T-helper 1 cell (primary cell): Measurements from ENCODE around the gene LPP.
A peak's percentile ranks its signal among the peaks of the same experiment; 100 is the strongest.

Experiments used
- DNase-seq, 5 donors: peaks; one replicate each; pipeline ENCODE4 v3.0.0-alpha.2; 2012 to 2020

Gene LPP

DNA sequence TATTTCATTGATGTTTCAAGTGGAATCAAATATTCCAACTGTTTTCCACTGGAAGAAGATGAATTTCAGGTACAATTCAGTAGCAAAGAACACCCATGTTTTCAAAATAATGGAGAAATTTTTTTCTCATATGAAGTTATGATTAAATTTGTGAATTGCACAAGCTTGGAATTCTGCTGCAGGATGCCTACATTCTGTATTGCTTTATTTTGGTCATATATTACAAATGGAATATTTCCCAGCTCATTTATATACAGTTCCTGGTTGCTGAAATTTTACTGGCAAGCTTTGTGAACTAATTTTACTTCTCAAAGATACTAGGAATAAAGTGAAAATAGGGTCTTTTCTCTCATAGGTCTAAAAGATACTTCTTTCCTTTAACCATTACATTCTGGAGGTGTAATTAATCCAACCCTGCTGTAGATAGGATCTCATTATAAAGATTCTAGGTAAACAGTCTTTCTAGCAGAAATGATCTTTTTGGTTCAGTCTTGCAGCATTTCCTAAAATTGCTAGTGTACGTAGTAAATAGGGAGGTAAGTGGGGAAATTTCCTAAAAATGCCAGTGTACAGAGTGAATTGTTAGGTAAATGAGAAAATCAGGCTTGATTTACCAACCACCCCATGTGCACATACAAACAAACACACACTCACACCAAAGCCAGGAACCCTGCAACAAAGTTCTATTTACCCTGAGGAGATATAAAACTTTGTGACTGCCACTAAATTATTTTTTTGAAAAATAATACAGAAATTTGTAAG, 624.3 kb downstream of the LPP start:
- no peak for DNase-seq

DNA sequence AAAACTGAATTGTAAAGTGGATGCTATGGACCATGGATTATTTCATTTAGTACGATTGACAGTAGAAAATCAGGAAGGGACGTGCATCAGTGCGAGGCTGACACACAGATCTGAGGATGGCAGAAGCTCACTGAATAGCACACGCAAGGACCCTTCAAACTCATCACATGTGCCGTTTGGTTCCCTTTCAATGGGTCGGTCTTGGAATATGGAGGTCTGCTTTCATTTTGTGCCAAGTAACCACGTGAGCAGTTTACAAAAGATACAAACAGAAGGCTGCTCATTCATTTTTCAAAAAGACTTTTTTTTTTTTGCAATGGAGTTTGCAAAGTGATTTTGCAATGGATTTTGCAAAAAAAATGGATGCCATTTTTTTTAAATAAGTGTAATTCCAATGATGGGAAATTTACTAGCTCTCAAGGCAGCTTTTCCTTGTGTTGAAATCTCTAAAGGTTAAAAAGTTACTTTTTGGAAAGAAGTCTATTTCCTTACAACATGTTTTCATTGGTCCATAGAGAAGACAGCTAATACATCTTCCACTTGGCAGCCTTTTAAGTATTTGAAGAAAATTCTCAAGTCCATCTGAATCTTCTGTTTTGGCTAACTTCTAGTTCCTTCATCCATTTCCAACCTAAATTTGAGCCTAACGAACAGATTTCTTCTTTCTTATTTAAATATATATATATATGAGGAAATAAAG, 625.5 kb downstream of the LPP start:
- DNase-seq = no peak

DNA sequence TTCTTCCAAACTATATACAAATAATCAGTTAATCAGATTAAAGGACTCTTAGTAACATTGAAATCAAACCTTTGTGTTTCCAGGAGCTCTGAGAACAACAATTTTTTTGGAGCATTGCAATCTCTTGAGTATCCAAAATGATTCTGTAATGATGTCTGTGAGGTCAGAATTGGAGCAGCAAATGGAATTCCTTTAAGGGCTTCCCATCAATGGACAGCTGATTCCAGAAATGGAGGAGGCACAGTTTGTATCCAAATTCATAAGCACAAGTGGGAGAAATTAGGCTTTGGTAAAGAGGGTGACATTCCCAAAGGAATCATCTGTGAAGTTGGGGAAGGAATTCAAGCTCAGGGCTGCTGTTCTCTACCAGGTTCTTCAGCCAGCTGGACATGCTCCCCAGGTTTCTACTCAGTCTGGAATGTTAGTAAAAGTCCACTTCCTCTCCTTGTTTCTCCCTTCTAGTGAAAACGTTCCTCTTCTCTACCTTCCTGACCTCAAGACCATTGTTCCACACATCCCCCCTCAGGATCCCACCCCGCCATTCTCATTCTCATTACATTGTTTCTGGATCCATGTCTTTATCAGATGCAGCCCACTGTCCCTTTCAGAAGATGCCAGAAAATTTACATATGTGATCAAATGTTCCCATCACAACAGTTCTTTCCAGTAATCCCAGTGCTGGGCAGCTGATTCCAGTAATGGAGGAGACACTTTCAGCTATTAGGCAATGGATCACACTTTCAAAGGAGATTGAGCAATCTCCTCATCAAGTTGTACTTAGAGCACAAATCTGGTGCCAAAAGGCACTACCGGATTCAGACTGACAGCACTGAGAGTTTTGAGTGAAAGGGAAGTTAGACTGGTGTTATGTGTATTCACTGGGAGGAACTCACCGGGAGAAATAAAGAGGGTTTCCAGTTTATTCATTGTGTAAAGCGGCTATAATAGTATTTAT, 626.5 kb downstream of the LPP start:
- no peak for DNase-seq

DNA sequence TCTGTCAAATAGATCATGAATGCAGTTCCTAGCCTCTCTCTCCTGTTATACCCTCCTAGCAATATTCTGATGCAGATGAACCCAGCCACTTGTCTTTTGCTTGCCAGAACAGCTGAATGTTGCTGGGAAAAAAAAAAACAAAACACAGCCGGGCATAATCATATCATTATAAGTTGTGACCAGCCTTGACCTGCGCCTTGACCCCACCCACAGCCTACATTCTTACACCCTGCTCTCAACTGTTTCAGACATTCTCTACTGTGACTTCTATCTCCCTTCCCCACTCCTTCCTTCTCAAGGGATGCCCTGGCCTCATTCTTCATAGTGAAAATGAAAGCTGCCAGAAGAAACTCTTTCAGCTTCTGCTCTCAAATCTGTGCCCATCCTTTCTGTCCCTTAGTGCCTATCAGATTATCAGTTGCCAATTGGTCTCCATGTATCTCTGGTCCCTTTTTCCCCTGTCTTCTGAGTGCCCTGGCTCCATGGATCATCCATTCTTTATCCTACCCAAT, 628.7 kb downstream of the LPP start:
- DNase-seq = no peak

DNA sequence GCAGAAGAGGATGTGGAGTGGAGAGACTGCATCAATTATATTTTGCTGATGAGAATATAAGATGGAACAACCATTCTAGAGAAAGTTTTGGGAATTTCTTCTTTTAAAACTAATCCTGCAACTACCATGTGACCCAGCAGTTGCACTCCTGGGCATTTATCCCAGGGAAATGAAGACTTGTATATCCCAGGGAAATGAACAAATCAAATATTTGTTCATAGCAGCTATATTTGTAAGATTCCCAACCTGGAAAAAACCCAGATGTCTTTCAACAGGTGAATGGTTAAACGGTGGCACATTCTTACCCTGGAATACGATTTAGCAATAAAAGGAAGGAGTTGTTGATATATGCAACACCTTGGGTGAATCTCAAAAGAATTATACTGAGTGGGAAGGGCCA, 632.5 kb downstream of the LPP start:
- DNase-seq = no peak

GRCh38 chr3:188788621-188789081, 634.7 kb downstream of the LPP start:
- peak in 3 of 5 donors; percentile 3 to 86 (median 3) for DNase-seq

DNA sequence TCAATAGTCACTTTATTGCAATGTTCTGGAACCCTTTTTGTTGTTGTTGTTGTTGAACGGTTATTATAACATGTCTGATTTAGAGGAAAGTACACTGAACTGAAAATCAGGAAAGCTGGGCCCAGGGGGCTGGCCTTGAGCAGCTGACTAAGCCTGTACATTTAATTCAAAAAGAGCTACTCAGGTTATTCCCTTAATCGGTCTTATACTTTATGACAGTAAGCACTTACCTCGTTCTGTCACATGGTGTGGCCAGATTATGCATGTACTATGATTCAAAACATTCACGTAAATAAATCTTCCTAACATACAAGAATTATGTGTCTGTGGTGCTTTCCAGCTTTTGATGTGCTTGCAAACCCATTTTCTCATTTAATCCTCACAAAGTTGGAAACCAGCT, 635.3 kb downstream of the LPP start:
- no peak for DNase-seq

GRCh38 chr3:188791311-188791710, 637.4 kb downstream of the LPP start:
- DNase-seq = no peak

DNA sequence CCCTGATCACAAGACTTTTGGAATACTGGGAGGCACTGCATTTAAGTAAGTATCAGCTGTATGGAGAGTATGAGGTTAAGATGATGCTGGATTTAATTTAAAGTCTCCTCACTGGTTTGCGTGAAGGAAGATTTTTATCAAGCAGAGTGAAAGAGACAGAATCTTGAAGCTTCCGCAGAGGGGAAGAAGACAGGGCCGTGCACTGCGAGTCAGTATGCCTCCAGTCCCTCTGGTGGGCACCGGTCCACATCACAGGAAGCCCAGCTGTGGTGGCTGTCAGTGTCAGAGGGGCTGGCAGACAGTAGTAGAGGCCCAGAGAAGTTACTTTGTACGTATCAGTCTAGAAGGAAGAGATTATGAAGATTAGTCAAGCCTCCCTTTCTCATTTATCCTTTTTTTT, 638.8 kb downstream of the LPP start:
- no peak for DNase-seq

GRCh38 chr3:188796122-188796631, 642.2 kb downstream of the LPP start:
- DNase-seq = no peak

- DNase-seq = no peak
Observed at GRCh38 chr3:188797045-188797444, 643.1 kb downstream of the LPP start.

DNA sequence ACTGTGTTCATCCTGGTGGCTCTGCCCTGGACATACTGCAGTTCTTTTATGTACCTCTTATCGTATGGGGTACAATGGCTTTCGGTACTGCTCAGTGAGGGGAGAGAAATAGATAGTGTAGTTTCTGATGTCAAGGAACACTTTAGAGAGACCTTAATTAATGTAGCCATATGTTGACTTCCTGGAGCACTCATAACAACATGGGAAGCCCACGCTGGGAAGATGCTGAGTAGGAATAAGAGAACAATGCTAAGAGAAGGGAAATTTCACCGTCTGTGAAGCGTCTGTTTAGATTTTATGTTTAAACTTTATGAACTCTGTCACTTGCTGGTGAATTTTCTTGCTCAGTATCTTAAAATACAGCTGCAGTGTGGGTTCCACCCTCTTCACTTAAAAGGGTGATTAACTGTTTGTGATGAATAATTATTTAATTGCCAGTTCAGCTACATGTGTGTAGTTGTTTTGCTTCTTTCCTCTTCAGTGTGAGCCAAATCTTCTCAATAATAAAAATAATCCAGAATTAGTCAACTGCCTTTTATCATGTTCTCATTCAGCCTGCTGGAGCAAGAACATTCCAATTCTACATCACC, 644.7 kb downstream of the LPP start:
- DNase-seq = no peak

DNA sequence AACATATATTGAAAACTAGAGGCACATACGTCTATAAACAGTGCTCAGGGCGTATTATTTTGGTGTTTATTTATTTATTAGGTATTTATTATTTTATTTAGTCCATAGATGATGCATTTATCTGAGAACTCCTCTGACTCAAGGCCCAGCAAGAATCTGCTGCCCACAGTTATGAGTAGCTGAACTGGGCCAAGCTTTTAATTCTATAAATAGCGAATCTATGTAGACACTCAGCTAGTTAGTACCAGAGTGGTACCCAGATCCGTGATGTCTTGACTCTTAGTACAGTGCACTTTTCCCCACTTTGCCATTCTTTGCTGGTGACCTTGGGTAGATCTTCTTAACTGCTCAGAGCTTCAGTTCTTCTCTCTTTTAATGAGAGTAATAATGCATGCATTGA, 647.4 kb downstream of the LPP start:
- DNase-seq = no peak

- no peak for DNase-seq
Observed at GRCh38 chr3:188802645-188803044, 648.7 kb downstream of the LPP start.

DNA sequence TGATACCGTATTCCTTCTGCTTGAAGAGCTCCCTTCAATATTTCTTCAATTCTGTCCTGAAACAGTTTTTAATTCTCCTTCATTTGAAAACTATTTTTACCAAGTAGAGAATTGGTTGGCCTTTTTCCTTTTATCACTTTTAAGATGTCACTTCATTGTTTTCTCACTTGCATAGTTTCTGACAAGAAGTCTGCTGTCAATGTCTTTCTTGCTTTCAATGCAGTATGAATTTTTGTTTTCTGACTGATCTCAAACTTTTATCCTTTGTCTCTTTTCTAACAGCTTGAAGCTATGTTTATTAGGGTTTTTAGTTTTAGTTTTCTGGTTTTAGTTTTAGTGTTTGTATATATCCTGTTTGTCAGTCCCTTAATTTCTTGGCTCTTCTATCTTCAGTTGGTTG, 653.0 kb downstream of the LPP start:
- no peak for DNase-seq

GRCh38 chr3:188812198-188812597, 658.2 kb downstream of the LPP start:
- no peak for DNase-seq

DNA sequence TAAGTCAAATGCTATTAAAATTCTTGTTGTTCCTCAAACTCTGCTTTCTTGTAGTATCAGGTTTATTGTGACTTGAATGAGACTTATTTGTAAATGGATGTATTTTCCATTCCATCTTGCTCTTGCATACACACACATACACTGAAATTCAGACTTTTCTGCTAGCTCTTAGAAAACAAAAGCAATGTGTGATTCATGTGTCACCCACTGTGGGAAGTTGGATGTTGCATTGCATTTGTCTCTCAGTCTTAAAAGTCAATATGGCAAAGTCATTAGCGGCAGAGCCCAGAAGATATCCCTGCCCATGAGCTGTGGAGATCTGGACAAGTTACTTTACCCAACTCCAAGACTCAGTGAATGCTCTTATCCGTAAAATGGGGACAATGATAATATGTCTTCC, 660.6 kb downstream of the LPP start:
- DNase-seq = no peak

- DNase-seq = no peak
Observed at GRCh38 chr3:188817103-188817934, 663.4 kb downstream of the LPP start.

GRCh38 chr3:188817935-188818269, 663.9 kb downstream of the LPP start:
- DNase-seq = no peak

DNA sequence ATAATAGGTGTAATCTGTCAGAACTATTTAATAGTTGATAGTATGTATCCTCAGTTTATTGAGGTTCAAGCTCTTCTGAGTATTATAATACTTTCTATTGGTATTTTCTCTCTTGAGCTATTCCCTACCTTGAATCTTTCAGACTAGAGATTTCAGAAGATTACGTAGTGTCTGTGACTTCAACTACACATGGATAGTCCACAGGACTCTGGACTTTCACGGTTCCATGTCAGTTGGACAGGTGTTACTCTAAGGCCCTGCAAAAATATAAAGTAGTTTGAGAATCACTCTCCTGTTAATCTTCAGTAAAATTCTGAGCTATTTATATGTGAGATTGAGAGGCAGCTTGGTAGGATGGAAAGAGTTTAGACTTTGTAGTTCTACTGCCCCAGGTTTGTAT, 664.3 kb downstream of the LPP start:
- no peak for DNase-seq

- no peak for DNase-seq
Observed at GRCh38 chr3:188819939-188820338, 666.0 kb downstream of the LPP start.

DNA sequence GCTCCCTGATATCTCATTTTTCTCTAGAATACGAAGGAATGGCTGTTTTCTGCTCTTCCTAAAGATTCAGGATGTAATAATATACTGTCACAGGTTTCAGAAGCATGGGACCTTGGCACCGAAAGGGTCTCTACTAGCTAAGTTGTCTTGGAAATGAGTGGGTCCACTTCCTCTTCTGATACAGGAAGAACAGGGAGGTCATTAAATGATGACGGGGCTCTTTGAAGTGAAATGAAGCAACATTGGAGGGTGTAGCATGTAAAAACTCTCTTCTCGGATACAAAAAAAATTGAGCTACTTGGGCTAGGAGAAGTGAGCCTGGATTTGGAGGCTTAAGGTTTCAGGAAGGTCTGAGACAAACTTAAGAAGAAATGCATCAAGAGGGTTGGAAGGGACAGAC, 668.0 kb downstream of the LPP start:
- no peak for DNase-seq
